GM19324 (cell line): ENCODE results near the gene ATAD3B.
A peak's percentile ranks its signal among the peaks of the same experiment; 100 is the strongest.
"Not testable (repeated sequence)": the region's sequence is repeated elsewhere in the genome, so short reads cannot be mapped to it uniquely, and the experiment has no call there.

Source experiments
- ATAC-seq: cut with Tn5 transposase; IDR thresholded peaks from one replicate; pipeline ENCODE4 v1.9.1; 2021; ENCODE audit warnings: mild to moderate bottlenecking, moderate library complexity; ENCODE audit not compliant: unreplicated experiment, low FRiP score

ATAD3B gene

GRCh38 chr1:1505801-1506200 lies 34.2 kb downstream of the ATAD3B start:
- ATAC-seq = not testable (repeated sequence)

DNA sequence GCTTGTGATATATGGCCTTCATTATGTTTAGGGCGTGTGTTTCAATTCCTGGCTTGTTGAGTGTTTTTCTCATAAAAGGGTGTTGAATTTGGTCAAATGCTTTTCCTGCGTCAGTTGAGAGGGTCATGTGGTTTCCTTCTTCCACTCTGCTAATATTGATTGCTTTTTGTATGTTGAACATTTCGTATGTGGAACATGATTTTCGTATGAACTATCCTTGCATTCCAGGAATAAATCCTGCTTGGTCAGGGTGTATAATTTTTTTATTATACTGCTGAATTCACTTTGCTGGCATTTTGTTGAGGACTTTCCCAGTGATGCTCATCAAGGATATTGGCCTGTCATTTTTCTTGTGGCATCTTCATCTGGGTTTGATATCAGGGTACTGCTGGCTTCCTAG lies 35.7 kb downstream of the ATAD3B start:
- ATAC-seq = no peak

GRCh38 chr1:1508775-1509464 lies 37.4 kb downstream of the ATAD3B start:
- ATAC-seq = not testable (repeated sequence)

- not testable (repeated sequence) for ATAC-seq
Observed at GRCh38 chr1:1509465-1509850, 37.9 kb downstream of the ATAD3B start.

DNA sequence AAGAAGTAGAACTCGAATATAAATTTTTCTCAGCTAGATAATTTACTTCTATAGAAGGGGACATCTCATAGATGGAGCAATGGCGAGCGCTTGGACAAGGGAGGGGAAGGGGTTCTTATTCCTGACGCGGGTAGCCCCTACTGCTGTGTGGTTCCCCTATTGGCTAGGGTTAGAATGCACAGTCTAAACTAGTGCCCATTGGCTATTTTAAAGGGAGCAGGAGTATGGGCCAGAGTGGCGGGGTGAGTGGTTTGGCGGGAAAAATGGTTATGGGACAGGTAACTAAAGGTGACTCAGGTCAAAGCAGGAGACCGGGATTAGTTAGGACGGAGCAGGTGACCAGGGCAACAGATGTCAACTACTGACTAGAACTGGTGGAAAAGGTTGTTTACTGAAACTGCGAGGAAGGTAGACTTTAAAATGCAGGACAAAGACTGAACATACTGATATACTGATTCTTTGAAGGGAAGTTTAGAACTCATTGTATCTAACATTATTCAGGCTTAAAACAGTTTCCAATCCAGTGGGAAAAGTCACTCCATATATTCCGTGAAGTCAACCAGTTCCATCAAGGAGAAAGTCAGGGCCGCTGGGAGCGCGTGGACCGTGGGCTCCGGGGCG lies 39.5 kb downstream of the ATAD3B start:
- ATAC-seq = no peak

- ATAC-seq = peak; percentile 93
Observed at GRCh38 chr1:1511533-1512285, 40.1 kb downstream of the ATAD3B start, which contains the start of gene ATAD3A. Gene ATAD3A, plus strand, starts transcription at chr1:1512162. Its CDS starts 107 bp downstream, at chr1:1512269.

DNA sequence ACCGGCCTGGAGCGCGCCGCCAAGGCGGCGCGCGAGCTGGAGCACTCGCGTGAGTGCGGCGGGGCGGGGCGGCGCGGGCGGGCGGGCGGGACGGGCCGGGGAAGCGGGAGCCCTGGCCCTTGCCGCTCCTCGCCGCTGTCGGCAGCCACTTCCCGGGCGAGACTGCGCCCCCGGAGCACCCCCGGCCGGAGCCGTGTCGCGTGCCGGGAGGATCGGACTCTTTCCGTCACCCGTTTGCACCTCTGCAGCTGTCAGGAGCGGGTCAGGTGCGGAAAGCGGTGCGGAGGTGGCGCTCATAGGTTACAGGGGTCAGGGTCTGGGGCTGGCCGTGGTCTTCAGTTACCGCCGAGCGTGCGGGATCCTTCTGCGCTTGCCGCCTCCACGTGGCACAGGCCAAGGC lies 40.9 kb downstream of the ATAD3B start:
- ATAC-seq = not testable (repeated sequence)

DNA sequence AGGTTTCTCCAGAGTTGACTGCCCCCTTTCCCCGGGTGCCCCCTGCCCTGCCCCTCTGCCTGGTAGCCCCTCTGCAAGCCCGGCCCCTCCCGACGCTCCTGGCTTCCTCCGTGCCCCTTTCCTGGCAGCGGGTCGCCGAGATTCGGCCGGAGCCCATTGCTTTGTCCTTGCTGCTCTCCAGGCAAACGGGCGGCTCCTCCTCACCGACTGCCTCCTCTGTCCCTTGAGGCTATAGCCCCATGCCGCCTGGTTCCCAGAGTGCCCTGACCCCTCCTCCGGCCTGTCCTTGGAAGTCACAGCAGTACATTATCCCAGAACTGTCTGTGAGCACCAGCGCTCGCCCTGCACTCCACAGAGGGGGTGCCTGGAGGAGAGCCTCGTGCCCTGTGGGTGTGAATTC lies 42.1 kb downstream of the ATAD3B start:
- not testable (repeated sequence) for ATAC-seq

DNA sequence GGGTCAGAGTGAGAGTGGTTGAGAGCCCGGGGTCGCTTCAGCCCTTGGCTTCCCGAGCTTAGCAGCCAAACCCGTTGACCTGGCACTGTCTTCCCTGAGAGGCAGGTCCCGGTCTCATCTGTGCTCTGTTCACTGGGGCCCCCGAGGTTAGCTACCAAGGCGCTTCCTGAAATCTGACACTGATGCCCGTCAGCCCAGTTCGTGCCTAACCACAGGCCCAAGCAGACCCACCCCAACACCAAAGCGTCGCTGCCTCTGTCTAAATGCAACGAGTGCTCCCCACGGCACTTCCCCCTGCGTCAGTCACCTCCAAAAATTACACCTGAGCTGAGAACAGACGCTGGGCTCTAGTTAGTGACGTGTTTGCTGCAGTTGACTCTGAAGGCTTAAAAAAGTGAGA lies 42.8 kb downstream of the ATAD3B start:
- not testable (repeated sequence) for ATAC-seq

DNA sequence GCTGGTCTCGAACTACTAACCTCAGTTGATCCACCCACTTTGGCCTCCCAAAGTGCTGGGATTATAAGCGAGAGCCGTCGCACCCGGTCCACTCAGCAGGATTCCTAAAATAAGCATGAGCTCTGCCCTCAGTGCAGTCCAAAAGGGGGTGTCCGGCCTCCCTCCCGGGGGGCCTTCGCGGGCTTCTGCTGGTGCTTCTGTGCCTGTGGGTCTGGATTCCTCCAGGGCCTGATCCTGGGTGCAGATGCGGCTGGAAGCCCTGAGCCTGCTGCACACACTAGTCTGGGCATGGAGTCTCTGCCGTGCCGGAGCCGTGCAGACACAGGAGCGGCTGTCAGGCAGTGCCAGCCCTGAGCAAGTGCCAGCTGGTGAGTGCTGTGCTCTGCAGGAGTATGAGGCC lies 45.4 kb downstream of the ATAD3B start:
- ATAC-seq = not testable (repeated sequence)

- no peak for ATAC-seq
Observed at GRCh38 chr1:1517973-1518620, 46.5 kb downstream of the ATAD3B start.

GRCh38 chr1:1518621-1519007 lies 47.0 kb downstream of the ATAD3B start:
- not testable (repeated sequence) for ATAC-seq

- not testable (repeated sequence) for ATAC-seq
Observed at GRCh38 chr1:1519805-1520505, 48.4 kb downstream of the ATAD3B start.

DNA sequence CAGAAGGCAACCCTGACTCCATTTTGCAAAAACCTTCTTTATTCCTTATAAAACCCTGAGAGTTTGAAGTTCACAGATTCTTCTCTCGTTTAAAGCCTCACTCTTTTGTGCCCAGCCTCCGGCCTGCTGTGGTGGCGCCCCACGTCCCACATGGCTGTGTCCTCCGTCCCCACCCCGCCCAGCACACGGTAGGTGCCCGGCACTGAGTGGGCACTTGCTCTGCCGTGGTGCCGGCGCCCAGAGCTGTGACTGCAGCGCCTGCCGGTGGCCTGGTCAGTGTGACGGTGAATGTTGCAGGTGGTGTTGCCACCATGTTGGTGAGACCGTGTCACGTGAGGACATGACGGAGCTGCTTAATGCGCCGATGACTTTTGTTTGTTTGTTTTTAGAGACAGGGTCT lies 49.8 kb downstream of the ATAD3B start:
- no peak for ATAC-seq

GRCh38 chr1:1522536-1522935 lies 51.0 kb downstream of the ATAD3B start:
- ATAC-seq = not testable (repeated sequence)

- ATAC-seq = not testable (repeated sequence)
Observed at GRCh38 chr1:1523226-1523625, 51.7 kb downstream of the ATAD3B start.

- not testable (repeated sequence) for ATAC-seq
Observed at GRCh38 chr1:1523651-1524050, 52.1 kb downstream of the ATAD3B start.

DNA sequence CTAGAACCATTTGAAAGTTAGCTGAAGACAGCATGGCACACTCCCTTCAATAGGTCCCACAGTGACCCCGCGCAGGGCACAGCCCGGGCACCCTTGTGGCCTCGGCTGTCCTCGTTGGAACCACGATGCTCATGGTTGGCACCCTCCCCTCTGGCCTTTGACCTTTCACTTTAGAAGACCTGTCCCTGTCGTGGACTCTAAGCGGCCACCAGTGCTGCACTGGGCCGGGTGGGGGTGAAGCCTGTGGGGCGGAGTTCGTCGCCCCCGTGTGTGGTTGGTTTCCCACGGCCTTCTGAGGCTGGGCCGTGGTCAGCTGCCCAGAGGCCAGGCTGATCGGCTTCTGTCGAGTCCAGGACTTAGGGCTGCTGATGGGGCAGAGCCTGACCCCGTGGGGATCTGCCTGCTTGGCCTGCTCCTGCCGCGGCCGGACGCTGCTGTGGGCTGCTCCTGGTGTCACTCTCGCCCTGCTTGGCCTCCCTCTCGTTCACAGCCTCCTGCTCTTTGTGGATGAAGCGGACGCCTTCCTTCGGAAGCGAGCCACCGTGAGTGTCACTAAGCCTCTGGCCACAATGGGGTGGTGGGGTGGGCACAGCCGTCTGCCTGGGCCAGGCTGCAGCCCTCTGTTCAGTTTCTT lies 53.3 kb downstream of the ATAD3B start:
- ATAC-seq = not testable (repeated sequence)

- ATAC-seq = not testable (repeated sequence)
Observed at GRCh38 chr1:1526476-1526875, 54.9 kb downstream of the ATAD3B start.
